H7 (cell line): ENCODE measurements around the gene CDC16. TPM values are rescaled to one million over a fixed set of nuclear protein-coding genes. Genes with fewer than 3 reads are reported as not detected.
A peak's percentile ranks its signal among the peaks of the same experiment; 100 is the strongest.

ENCODE experiments used
- DNase-seq: peaks from one replicate; pipeline ENCODE4 v3.0.0; 2012
- H3K27me3 ChIP-seq: 2 replicates; pipeline ENCODE4 v1.6.0; 2011; ENCODE audit warnings: mild to moderate bottlenecking, low read length; ENCODE audit not compliant: control insufficient read depth, insufficient read depth
- H3K36me3 ChIP-seq: replicated peaks from 2 replicates; pipeline ENCODE4 v1.5.1; 2011; ENCODE audit warnings: low read length; ENCODE audit not compliant: control insufficient read depth, insufficient read depth
- H3K4me3 ChIP-seq: 2 replicates; pipeline ENCODE4 v1.5.1; 2011; ENCODE audit warnings: low read depth, mild to moderate bottlenecking, control low read depth, low read length, moderate library complexity; ENCODE audit not compliant: insufficient read depth
- total RNA-seq: library from RNA; depleted of rRNA; stranded (reverse); fragments of >200 nt; shearing (Covaris generic); gene quantifications from 2 replicates; pipeline ENCODE4 v1.2.3, GENCODE V29; 2014; rRNA removed

The CDC16 gene
- total RNA-seq, 1 experiment from 2014 or later = 25.0 TPM

- Histone ChIP-seq H3K27me3 (no peaks in the 10 kb centered on the region), H3K36me3 (no peaks in the 10 kb centered on the region), H3K4me3 (peak overlapping the region; percentile 72)
- no peak for DNase-seq
These were observed 78.6 kb downstream of the CDC16 start for GRCh38 chr13:114313061-114313860.

GRCh38 chr13:114314074-114314912 lies 79.6 kb downstream of the CDC16 start, which contains the start of gene CHAMP1:
Gene CHAMP1 (plus strand): TSS chr13:114314503. CDS start chr13:114323843, 9,340 bp downstream.
- no peaks in the 10 kb centered on the region for H3K27me3 ChIP-seq
- peak within 1 kb of the TSS; percentile 72 for H3K4me3 ChIP-seq
- peak; percentile 98 for DNase-seq
- H3K36me3 ChIP-seq = no peaks in the 10 kb centered on the region

- no peak for DNase-seq
- peak overlapping the region; percentile 72 for H3K4me3 ChIP-seq
These were observed 80.5 kb downstream of the CDC16 start for GRCh38 chr13:114315074-114315785.

DNA sequence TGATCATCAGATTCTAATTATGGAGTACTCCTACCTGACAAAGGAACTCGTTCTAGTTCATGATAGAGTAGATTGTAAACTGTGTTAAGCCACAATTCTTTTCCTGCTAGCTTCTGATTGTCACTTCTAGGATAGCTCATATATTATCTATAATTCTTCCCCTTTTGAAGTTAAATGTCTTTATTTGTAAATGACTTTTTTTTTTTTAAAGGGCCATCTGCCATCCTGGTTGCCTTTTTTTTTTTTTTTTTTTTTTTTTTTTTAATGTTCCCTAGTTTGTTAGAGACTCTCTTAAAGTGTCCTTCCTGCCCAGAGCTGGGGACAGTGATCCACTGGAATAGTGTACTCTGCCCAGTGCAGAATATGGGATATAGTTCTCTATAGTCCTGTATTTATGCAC lies 83.9 kb downstream of the CDC16 start:
- H3K36me3 ChIP-seq = peaks cover 11% of the 10 kb centered on the region
- H3K4me3 ChIP-seq = no peak overlapping the region
- H3K27me3 ChIP-seq = no peaks in the 10 kb centered on the region
- no peak for DNase-seq

More at GRCh38 chr13:114315074-114315785, 80.5 kb downstream of the CDC16 start:
- peaks cover 3% of the 10 kb centered on the region for H3K36me3 ChIP-seq
- H3K27me3 ChIP-seq = no peaks in the 10 kb centered on the region

DNA sequence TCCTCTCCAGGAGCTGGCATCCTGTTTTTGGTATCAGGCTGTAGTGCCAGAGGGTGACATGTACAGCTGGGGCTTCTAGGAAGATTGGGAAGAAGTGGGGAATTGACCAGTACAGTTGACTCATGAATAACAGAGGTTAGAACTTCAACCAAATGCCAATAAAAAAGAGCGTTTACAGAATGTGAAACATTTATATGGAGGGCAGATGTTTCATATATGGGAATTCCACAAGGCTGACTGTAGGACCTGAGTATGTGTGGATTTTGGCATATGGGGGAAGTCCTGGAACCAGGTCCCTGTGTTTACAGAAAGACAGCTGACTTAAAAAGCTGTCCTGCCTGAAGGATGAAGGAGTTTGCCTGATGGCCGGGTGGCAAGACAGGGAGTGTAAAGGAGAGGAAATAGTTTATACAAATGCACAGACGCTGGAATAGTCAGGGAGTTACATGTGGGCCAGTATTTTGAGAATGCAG lies 84.8 kb downstream of the CDC16 start:
- Histone ChIP-seq H3K36me3 (peaks cover 17% of the 10 kb centered on the region), H3K27me3 (no peaks in the 10 kb centered on the region), H3K4me3 (no peak overlapping the region)
- DNase-seq = no peak

- DNase-seq = no peak
- no peaks in the 10 kb centered on the region for H3K27me3 ChIP-seq
- peaks cover 23% of the 10 kb centered on the region for H3K36me3 ChIP-seq
- no peak overlapping the region for H3K4me3 ChIP-seq
These were observed 85.4 kb downstream of the CDC16 start for GRCh38 chr13:114320065-114320464.

DNA sequence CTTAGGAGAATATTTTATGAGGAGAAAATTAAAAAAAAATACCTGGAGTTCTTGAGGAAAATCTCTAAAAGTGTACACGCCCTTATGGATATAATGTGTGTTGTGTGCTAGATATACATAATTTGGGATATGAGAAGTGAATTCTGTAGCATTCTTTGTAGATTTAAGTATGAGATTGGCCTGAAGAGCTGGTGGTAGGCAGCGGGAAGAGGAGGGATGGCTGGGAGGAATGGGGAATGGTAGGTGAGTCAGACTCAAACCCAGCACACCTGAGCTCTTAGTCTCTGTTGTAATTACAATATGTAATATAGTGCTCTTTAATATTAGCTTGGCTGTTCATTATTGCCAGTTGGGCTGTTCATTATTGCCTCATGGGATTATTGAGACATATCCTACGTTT lies 86.6 kb downstream of the CDC16 start:
- Histone ChIP-seq H3K27me3 (no peaks in the 10 kb centered on the region), H3K36me3 (peaks cover 25% of the 10 kb centered on the region), H3K4me3 (no peak overlapping the region)
- DNase-seq = no peak

Other genes starting within 250 kb of the CDC16 start
- gene RASA3, start 102.3 kb upstream of the CDC16 start, total RNA-seq = 15.3 and 16.5 TPM in 2 replicates
- gene CFAP97D2, start 55.6 kb upstream of the CDC16 start, total RNA-seq = not detected in 2 replicates
- gene UPF3A, start 46.7 kb downstream of the CDC16 start, total RNA-seq = 25.0 and 47.7 TPM in 2 replicates
- gene CHAMP1, start 79.6 kb downstream of the CDC16 start, total RNA-seq = 14.3 and 17.2 TPM in 2 replicates